VCaP (cell line): ENCODE data around the gene C6orf141.
"Not testable (repeated sequence)": the region's sequence is repeated elsewhere in the genome, so short reads cannot be mapped to it uniquely, and the experiment has no call there.

Experiments
- H3K27ac ChIP-seq: fragments of 450-650 bp; 2 replicates; pipeline ENCODE4 v1.5.1; 2017
- CTCF ChIP-seq: fragments of 450-650 bp; conservative IDR thresholded peaks from 2 replicates; pipeline ENCODE4 v1.5.1; 2017; ENCODE audit warnings: mild to moderate bottlenecking, moderate library complexity

The C6orf141 gene

GRCh38 chr6:49579649-49580048 lies 29.2 kb downstream of the C6orf141 start:
- TF ChIP-seq CTCF = no peak

GRCh38 chr6:49582529-49582928 lies 32.1 kb downstream of the C6orf141 start:
- no peak for TF ChIP-seq CTCF

More at GRCh38 chr6:49579649-49580048, 29.2 kb downstream of the C6orf141 start:
- no peak overlapping the region for H3K27ac ChIP-seq

GRCh38 chr6:49587262-49587661 lies 36.8 kb downstream of the C6orf141 start:
- not testable (repeated sequence) for H3K27ac ChIP-seq

More at GRCh38 chr6:49582529-49582928, 32.1 kb downstream of the C6orf141 start:
- no peak overlapping the region for H3K27ac ChIP-seq
